ENCODE results near the gene MYNN. TPM values are rescaled to one million over a fixed set of nuclear protein-coding genes. Genes with fewer than 3 reads are reported as not detected.

The MYNN gene
- total RNA-seq, 4 donors from 2014 or later, result 12.0 to 20.2 (median 14.7) TPM

- H3K4me1 ChIP-seq, result peaks cover 0 to 6% of the 10 kb centered on the region in 2 donors
- no peak overlapping the region for H3K4me3 ChIP-seq
- peaks cover 0 to 87% of the 10 kb centered on the region in 2 donors for H3K36me3 ChIP-seq
- in situ Hi-C loops (cut with MboI; ENCODE audit: low sequenced_read_pairs in 4 of 4), result no loop called here
- H3K27me3 ChIP-seq, result no peaks in the 10 kb centered on the region
- H3K9me3 ChIP-seq, result no peaks in the 10 kb centered on the region
- intact Hi-C loops (cut with DNase I; ENCODE audit: low total_unique reads), result no loop called here
- no peak overlapping the region for H3K27ac ChIP-seq
- DNase-seq (no peak), ATAC-seq (no peak)
- no peak for TF ChIP-seq CTCF (IDR thresholded peaks at IDR 0.05 in 4 of 5, conservative IDR thresholded peaks at IDR 0.05 in 1 of 5)
- TF ChIP-seq POLR2A (IDR thresholded peaks at IDR 0.05), result no peak
Measured at GRCh38 chr3:169780742-169781141, 7.5 kb downstream of the MYNN start.

GRCh38 chr3:169781209-169781855 is 8.1 kb downstream of the MYNN start:
- intact Hi-C loops (cut with DNase I; ENCODE audit: low total_unique reads), result no loop called here
- DNase-seq, result no peak
- H3K27ac ChIP-seq, result no peak overlapping the region
- peaks cover 0 to 89% of the 10 kb centered on the region in 2 donors for H3K36me3 ChIP-seq
- H3K4me3 ChIP-seq, result no peak overlapping the region
- no peak for TF ChIP-seq CTCF (IDR thresholded peaks at IDR 0.05 in 4 of 5, conservative IDR thresholded peaks at IDR 0.05 in 1 of 5)
- TF ChIP-seq POLR2A (IDR thresholded peaks at IDR 0.05), result no peak
- no peaks in the 10 kb centered on the region for H3K9me3 ChIP-seq
- H3K4me1 ChIP-seq, result peaks cover 0 to under 1% of the 10 kb centered on the region in 2 donors
- ATAC-seq, result no peak
- in situ Hi-C loops (cut with MboI; ENCODE audit: low sequenced_read_pairs in 4 of 4), result no loop called here
- no peaks in the 10 kb centered on the region for H3K27me3 ChIP-seq

- intact Hi-C loops (cut with DNase I; ENCODE audit: low total_unique reads), result no loop called here
- ATAC-seq, result no peak
- in situ Hi-C loops (cut with MboI; ENCODE audit: low sequenced_read_pairs in 4 of 4), result no loop called here
- Histone ChIP-seq H3K27me3 (no peaks in the 10 kb centered on the region), H3K9me3 (no peaks in the 10 kb centered on the region), H3K4me3 (no peak overlapping the region), H3K36me3 (peaks cover 0 to 85% of the 10 kb centered on the region in 2 donors), H3K27ac (no peak overlapping the region), H3K4me1 (no peaks in the 10 kb centered on the region)
- no peak for DNase-seq
- TF ChIP-seq POLR2A (IDR thresholded peaks at IDR 0.05), result no peak
- TF ChIP-seq CTCF (IDR thresholded peaks at IDR 0.05 in 4 of 5, conservative IDR thresholded peaks at IDR 0.05 in 1 of 5), result no peak
Measured at GRCh38 chr3:169787120-169787519, 13.9 kb downstream of the MYNN start.

- ATAC-seq, result no peak
- Histone ChIP-seq H3K4me1 (no peaks in the 10 kb centered on the region), H3K36me3 (peaks cover 0 to 78% of the 10 kb centered on the region in 2 donors), H3K4me3 (no peak overlapping the region), H3K9me3 (no peaks in the 10 kb centered on the region), H3K27ac (no peak overlapping the region), H3K27me3 (no peaks in the 10 kb centered on the region)
- DNase-seq, result no peak
- intact Hi-C loops (cut with DNase I; ENCODE audit: low total_unique reads) (no loop called here), in situ Hi-C loops (cut with MboI; ENCODE audit: low sequenced_read_pairs in 4 of 4) (no loop called here)
- TF ChIP-seq POLR2A (IDR thresholded peaks at IDR 0.05), result no peak
Measured at GRCh38 chr3:169787791-169788190, 14.6 kb downstream of the MYNN start.

GRCh38 chr3:169790219-169790618 is 17.0 kb downstream of the MYNN start:
- no peak overlapping the region for H3K4me3 ChIP-seq
- no peak overlapping the region for H3K27ac ChIP-seq
- in situ Hi-C loops (cut with MboI; ENCODE audit: low sequenced_read_pairs in 4 of 4), result no loop called here
- DNase-seq (no peak), ATAC-seq (no peak)
- H3K27me3 ChIP-seq, result no peaks in the 10 kb centered on the region
- H3K9me3 ChIP-seq, result no peaks in the 10 kb centered on the region
- intact Hi-C loops (cut with DNase I; ENCODE audit: low total_unique reads), result no loop called here
- TF ChIP-seq POLR2A (IDR thresholded peaks at IDR 0.05) (no peak), CTCF (IDR thresholded peaks at IDR 0.05 in 4 of 5, conservative IDR thresholded peaks at IDR 0.05 in 1 of 5) (no peak)
- H3K4me1 ChIP-seq, result no peaks in the 10 kb centered on the region
- H3K36me3 ChIP-seq, result peaks cover 0 to 55% of the 10 kb centered on the region in 2 donors
